GM18858 (cell line): ENCODE measurements around the gene ZNF93.
"Not testable (repeated sequence)": the region's sequence is repeated elsewhere in the genome, so short reads cannot be mapped to it uniquely, and the experiment has no call there.

Experiments used
- ATAC-seq: cut with Tn5 transposase; IDR thresholded peaks from one replicate; pipeline ENCODE4 v1.9.1; 2021; ENCODE audit not compliant: unreplicated experiment

ZNF93 gene

DNA sequence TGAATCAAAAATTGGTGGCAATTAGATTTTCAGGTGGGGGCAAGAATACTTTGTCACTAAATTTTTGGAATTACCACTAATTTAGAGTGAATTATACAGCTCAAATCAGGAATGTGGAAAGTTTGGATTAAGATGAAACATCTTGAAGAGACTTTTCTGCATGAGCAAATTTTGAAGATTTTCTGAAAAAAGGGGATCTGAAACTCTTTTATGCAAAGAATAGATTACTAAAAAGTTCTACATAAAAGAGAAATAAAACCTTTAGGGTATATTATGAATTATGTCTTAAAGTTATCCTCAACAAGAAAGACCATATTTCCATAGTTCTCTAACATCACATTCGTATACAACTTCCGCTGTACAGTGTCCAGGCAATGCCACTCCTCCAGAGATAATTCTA is 36.7 kb downstream of the ZNF93 start:
- ATAC-seq: no peak

DNA sequence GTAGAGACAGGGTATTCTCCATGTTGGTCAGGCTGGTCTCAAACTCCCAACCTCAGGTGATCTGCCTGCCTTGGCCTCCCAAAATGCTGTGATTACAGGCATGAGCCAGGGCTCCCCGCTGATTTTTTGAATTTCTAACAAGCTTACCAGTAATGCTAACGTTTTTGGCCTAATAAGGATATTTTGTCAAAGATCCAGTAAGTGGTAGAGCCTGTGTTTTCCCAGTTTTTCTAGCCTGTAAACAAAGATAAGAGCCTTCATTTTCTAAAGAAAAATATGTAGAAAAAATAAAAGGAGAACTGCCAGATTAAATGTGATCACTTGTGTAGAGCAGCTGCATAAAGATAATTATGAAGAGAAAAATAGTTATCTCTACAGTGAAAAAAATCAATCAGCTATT is 37.7 kb downstream of the ZNF93 start:
- ATAC-seq: no peak

DNA sequence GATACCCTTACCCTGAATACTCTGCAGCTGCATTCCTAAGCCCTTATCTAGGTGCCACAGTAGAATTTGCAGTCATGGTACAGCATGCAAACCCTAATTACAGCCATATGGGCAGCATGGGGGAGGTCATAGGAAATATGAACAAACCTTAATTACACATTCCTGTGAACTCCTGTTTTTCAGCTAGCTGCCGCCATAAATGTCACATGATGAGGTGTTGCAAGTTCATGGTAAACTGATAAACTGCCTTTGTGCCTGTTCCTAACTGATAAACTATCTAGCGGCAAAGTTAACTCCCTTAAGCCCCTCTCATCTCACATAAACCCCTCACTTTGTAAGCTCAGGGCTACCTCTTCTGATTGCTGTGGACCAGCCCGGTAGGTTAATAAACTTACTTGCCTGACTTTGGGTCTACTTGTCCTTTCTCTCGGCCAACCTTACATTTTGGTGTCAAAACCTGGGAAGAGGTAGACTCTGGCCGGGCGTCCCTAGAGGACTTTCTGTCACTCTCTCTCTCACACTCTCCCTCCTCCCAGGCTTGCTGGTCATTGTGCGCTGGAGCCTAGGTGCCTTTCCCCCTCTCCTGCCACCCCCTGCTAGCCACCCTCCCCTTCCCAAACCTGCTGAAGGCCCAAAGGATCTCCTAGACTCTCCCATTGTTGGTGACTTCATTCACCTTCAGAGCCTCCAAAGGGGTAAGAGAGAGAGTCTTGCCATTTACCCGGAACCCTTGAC is 43.3 kb downstream of the ZNF93 start:
- no peak for ATAC-seq

DNA sequence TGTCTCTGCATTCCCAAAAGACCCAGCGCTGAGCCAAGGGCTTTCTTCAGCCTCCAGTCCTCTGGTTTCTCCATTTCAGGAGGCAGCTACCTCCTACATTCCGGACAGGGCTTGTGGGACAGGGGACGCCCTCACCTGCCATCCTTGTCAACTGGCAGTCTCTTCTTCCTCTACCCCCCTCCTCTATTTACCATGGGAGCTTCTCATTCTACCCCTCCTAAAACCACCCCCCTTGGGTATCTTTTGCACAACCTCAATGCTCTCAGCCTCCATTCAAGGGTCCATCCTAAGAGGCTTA is 43.8 kb downstream of the ZNF93 start:
- ATAC-seq: no peak

DNA sequence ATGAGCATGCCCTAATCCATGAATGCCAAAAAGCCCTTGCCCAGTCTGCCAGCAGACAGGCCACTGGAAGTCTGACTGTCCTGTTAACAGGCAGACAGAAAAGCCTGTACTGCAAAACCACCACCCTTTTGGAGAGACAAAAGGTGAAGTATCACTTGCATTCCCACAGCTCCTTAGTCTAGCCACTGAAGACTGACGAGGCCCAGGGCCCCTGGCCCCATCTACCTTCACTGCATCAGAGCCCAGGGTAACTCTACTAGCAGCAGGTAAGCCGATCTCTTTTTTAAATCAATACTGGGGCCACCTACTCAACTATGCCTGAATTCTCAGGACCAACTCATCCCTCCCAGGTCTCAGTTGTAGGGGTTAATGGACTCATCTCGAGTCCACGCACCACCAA is 45.5 kb downstream of the ZNF93 start:
- no peak for ATAC-seq

DNA sequence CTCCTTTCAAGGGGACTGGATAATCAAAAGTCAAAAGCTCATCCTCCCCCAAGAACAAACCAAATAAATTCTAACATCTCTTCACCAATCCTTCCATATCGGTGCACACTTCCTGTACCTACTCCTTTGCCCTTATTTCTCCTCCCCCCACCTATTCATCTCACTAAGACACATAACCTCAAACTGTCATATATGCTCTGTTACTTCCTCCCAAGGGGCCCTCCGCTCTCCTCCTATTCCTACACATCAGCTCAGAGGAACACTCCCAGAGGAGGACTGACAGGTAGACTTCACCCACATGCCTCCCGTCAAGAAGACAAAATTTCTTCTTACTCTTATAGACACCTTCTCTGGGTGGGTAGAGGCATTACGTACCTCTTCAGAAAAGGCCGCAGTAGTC is 48.1 kb downstream of the ZNF93 start:
- no peak for ATAC-seq

DNA sequence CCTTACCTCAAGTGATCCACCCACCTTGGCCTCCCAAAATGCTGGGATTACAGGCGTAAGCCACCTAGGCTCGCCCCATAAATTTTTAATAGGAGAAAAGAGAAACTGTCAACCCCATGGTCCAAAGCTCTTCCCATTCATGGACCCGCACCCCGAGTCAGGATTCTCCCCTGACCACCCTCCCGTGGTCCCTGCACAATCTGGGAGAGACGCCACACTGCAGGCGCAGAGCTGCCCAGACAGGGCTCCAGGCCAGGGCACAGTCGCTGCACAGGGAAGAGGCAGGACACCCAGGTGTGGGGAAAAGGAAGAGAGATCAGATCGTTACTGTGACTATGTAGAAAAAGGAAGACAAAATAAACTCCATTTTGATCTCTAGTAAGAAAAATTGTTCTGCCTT is 54.5 kb downstream of the ZNF93 start:
- no peak for ATAC-seq

DNA sequence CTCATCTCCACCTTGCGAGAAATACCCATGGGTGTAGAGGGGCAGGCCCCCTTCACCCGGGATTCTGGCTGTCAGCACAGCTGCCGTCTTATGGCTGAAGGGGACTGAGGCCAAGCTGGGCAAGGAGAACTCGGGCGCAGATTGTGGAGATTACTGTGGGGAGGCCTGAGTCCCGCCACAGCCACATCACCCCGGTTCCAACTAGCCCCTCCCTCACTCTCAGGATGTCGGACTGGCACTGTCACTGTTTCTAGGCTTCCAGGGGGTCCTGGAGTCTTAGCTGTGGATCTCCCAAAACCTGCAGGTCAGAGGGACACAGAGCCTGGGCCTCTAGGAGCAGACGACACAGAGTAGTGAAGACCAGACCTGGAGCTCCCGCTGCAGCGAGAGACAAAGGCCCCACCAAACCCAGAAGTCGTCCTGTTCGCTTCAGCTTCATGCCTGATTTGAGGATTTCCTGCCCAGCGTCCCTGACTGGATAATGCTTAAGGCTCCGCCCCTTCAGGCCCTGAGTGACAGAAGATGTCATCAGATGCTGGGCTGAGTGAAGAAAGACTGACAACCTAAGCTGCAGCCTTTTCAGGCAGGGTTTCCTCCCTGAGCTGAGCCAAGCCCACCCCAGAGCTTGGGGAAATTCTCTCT is 55.8 kb downstream of the ZNF93 start:
- ATAC-seq: no peak

DNA sequence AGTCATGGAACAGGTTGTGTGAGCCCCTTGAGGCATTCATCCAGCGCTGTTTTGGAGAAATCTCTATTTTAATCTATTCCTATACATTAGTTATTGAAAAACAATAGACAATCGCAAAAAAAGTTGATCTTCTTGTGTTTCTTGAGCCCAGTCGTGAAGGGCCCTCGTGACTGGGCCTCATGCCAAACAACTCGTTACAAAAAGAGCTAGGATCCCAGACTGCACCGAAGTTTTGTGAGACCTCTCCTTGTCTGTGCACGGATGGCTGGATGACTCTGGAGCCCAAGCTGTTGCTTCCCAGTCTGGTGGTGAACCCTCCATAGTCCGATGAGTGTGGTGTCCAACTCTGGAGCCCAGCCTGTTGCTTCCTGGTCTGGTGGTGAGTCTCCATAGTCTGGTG is 57.0 kb downstream of the ZNF93 start:
- not testable (repeated sequence) for ATAC-seq

DNA sequence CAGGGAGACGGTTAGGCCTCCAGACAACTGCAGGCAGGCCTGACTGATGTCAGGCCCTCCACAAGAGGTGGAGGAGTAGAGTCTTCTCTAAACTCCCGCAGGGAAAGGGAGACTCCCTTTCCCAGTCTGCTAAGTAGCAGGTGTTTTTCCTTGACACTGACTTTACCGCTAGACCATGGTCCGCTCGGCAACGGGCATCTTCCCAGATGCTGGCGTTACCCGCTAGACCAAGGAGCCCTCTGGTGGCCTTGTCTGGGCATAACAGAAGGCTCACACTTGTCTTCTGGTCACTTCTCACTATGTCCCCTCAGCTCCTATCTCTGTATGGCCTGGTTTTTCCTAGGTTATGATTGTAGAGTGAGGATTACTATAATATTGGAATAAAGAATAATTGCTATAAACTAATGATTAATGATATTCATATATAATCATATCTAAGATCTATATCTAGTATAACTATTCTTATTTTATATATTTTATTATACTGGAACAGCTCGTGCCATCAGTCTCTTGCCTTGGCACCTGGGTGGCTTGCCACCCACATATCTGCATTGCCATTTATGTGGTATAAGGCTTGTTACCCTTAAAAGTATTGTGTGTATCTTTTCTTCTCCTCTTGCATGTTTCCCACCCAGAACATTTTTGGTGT is 58.5 kb downstream of the ZNF93 start:
- not testable (repeated sequence) for ATAC-seq

DNA sequence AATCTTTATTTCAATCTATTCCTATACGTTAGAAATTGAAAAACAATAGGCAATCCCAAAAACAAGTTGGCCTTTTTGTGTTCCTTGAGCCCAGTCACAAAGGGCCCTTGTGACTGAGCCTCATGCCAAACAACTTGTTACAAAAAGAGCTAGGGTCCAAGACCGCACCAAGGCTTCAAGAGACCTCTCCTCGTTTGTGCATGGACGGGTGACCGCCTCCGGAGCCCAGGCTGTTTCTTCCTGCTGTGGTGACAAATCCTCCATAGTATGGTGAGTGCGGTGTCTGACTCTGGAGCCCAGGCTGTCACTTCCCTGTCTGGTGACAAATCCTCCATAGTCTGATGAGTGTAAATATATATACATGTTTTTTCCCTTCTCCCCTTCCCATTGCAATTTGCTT is 63.7 kb downstream of the ZNF93 start:
- ATAC-seq: no peak

DNA sequence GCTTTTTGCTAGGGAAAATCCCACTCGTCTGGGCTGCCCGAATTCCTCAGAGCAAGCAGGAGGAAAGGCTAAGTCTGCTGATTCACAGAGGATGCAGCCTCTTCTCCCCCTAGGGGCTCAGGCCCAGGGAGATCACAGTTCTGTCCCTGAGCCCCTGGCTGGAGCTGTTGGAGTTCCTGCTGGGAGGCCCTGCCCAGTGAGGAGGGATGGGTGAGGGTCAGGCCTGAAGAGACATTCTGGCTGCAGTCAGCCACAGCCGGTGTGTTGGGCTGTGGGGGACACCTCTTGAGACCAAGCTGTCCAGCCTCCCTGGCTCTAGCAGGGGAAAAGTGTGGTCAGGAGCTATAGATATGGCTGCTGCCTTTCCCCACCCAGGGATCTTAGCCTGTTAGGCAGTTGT is 65.4 kb downstream of the ZNF93 start:
- ATAC-seq: not testable (repeated sequence)

DNA sequence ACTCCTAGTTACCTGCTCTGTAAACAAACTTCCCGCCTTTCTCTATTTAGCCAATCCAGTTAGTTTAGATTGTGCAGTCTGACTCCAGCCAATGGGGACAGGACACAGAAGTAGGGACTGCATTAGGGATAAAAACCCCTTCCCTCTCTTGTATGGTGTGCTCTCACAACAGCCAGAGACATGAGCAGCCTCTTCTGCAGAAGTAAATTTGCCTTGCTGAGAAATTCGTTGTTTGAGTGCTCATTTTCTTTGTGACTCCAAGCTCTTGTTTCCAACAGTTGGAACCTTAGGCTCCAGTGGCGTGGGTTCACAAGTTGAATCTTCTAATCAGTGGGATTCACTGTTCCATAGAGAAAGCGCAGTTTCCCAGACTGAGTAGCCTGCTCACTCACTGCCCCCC is 66.1 kb downstream of the ZNF93 start:
- ATAC-seq: no peak
